Gastroesophageal sphincter (tissue), 4 donors: Measurements from ENCODE around the gene FAM184A. TPM values are rescaled to one million over a fixed set of nuclear protein-coding genes. Genes with fewer than 3 reads are reported as not detected.
A peak's percentile ranks its signal among the peaks of the same experiment; 100 is the strongest.

Experiments used
- ATAC-seq: fragments of 150-250 bp; one replicate; pipeline ENCODE4 v1.9.1; 2016; ENCODE audit warnings: mild to moderate bottlenecking, moderate library complexity
- H3K27ac ChIP-seq, 4 donors: fragments of 200-600 bp; sonication (generic) in 3 of 4; 1 replicate in 3 of 4; 2 replicates in 1 of 4; pipeline ENCODE4 v1.5.1; 2016 to 2019
- H3K27me3 ChIP-seq: fragments of 200-600 bp; sonication (generic); one replicate; pipeline ENCODE4 v1.5.1; 2019
- H3K36me3 ChIP-seq, 2 donors: fragments of 200-600 bp; sonication (generic); one replicate each; pipeline ENCODE4 v1.5.1; 2019; ENCODE audit warnings: control low read depth in 1 of 2
- H3K4me1 ChIP-seq, 3 donors: fragments of 200-600 bp; sonication (generic); 1 replicate in 2 of 3; 2 replicates in 1 of 3; pipeline ENCODE4 v1.5.1; 2016 to 2019; ENCODE audit warnings: control low read depth in 2 of 3
- H3K4me3 ChIP-seq, 2 donors: fragments of 200-600 bp; sonication (generic); one replicate each; pipeline ENCODE4 v1.5.1; 2019; ENCODE audit warnings: mild to moderate bottlenecking in 1 of 2, moderate library complexity in 1 of 2
- H3K9me3 ChIP-seq, 3 donors: fragments of 200-600 bp; sonication (generic); one replicate each; pipeline ENCODE4 v1.5.1; 2017 to 2019; ENCODE audit warnings: control low read depth in 2 of 3
- EP300 ChIP-seq: sonication (generic); formaldehyde crosslinking; IDR thresholded peaks from one replicate; pipeline ENCODE4 v1.6.1; 2017; ENCODE audit warnings: antibody characterized with exemption, mild to moderate bottlenecking
- POLR2A ChIP-seq, 2 donors: fragments of 450-650 bp; IDR thresholded peaks; one replicate each; pipeline ENCODE4 v1.6.1; 2017; ENCODE audit warnings: antibody characterized with exemption in 2 of 2, mild to moderate bottlenecking in 2 of 2, moderate library complexity in 1 of 2
- POLR2AphosphoS5 ChIP-seq: sonication (generic); formaldehyde crosslinking; IDR thresholded peaks from one replicate; pipeline ENCODE4 v1.6.1; 2017; ENCODE audit warnings: antibody characterized with exemption
- WGBS, 2 donors: methylation state at CpG; one replicate each; pipeline ENCODE4 v1.1.5; 2018; ENCODE audit warnings: low coverage in 1 of 2; 5-methylcytosine and 5-hydroxymethylcytosine counted together
- total RNA-seq, 4 donors: library from RNA; depleted of rRNA; stranded (reverse); fragments of >200 nt; gene quantifications; one replicate each; pipeline ENCODE4 v1.1.0, GENCODE V29; 2016
- TF ChIP-seq, protein P1 (sequence below), 4 experiments: fragments of 200-600 bp in 2 of 4; fragments of 450-650 bp in 2 of 4; sonication (generic) in 1 of 4; IDR thresholded peaks; one replicate each; pipeline ENCODE4 v1.5.1; 2017 to 2019; ENCODE audit warnings: antibody characterized with exemption in 4 of 4, mild to moderate bottlenecking in 2 of 4, moderate library complexity in 2 of 4

FAM184A gene
- total RNA-seq, 4 donors from 2014 or later: 7.5 to 25.5 (median 10.3) TPM

GRCh38 chr6:119079283-119079809, 882 bp upstream of the FAM184A start:
- Histone ChIP-seq H3K4me3 (peak overlapping the region; percentile 74 to 93), H3K27me3 (no peaks in the 10 kb centered on the region), H3K4me1 (peaks cover 0 to 44% (median 0%) of the 10 kb centered on the region in 3 donors), H3K27ac (peak overlapping the region; percentile 78 to 96 (median 91)), H3K36me3 (no peaks in the 10 kb centered on the region), H3K9me3 (no peaks in the 10 kb centered on the region)
- WGBS, 2 donors: 0 to 3% methylated on average over 5 to 6 of the region's 9 CpGs
- TF ChIP-seq EP300 (no peak), POLR2A (IDR thresholded peaks at IDR 0.05) (no peak), POLR2AphosphoS5 (no peak)
- no peak for ATAC-seq

GRCh38 chr6:119077643-119078375, 655 bp downstream of the FAM184A start:
- Histone ChIP-seq H3K4me3 (peak overlapping the region; percentile 74 to 93), H3K9me3 (no peaks in the 10 kb centered on the region), H3K4me1 (peaks cover 0 to 55% (median 0%) of the 10 kb centered on the region in 3 donors), H3K36me3 (no peaks in the 10 kb centered on the region), H3K27me3 (no peaks in the 10 kb centered on the region), H3K27ac (peak overlapping the region; percentile 78 to 96 (median 91))
- WGBS, 2 donors: 2 to 7% methylated on average over 7 to 11 of the region's 43 CpGs
- peak; percentile 26 for ATAC-seq
- no peak for TF ChIP-seq POLR2AphosphoS5
- TF ChIP-seq, protein P1, sequence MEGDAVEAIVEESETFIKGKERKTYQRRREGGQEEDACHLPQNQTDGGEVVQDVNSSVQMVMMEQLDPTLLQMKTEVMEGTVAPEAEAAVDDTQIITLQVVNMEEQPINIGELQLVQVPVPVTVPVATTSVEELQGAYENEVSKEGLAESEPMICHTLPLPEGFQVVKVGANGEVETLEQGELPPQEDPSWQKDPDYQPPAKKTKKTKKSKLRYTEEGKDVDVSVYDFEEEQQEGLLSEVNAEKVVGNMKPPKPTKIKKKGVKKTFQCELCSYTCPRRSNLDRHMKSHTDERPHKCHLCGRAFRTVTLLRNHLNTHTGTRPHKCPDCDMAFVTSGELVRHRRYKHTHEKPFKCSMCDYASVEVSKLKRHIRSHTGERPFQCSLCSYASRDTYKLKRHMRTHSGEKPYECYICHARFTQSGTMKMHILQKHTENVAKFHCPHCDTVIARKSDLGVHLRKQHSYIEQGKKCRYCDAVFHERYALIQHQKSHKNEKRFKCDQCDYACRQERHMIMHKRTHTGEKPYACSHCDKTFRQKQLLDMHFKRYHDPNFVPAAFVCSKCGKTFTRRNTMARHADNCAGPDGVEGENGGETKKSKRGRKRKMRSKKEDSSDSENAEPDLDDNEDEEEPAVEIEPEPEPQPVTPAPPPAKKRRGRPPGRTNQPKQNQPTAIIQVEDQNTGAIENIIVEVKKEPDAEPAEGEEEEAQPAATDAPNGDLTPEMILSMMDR (IDR thresholded peaks at IDR 0.05): peak in 2 of 4 experiments; percentile 17 to 48

DNA sequence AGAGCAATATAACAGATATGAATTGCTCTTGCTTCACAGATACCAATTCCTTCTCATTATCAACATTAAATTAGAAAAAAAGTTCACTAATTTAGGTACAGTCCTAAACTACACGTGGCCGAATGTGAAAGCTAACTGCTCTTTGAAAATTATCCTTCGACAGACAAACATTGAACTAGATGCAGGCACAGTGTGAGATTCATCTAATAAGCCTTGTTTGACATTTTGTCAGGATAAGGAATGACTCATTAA, 1.1 kb downstream of the FAM184A start:
- H3K27me3 ChIP-seq: no peaks in the 10 kb centered on the region
- peak overlapping the region; percentile 74 to 93 for H3K4me3 ChIP-seq
- peaks cover 0 to 55% (median 0%) of the 10 kb centered on the region in 3 donors for H3K4me1 ChIP-seq
- WGBS, 2 donors: 15 to 17% methylated on average over 3 of the region's 3 CpGs
- H3K36me3 ChIP-seq: no peaks in the 10 kb centered on the region
- H3K9me3 ChIP-seq: no peaks in the 10 kb centered on the region
- peak overlapping the region; percentile 78 to 96 (median 91) for H3K27ac ChIP-seq
- TF ChIP-seq POLR2A (IDR thresholded peaks at IDR 0.05) (no peak), POLR2AphosphoS5 (no peak), EP300 (no peak)
- TF ChIP-seq, protein P1 (IDR thresholded peaks at IDR 0.05): no peak
- ATAC-seq: no peak

GRCh38 chr6:119076576-119077390, 1.7 kb downstream of the FAM184A start:
- Histone ChIP-seq H3K27me3 (no peaks in the 10 kb centered on the region), H3K4me3 (peak overlapping the region; percentile 74 to 93), H3K4me1 (peaks cover 0 to 55% (median 0%) of the 10 kb centered on the region in 3 donors), H3K27ac (peak overlapping the region; percentile 78 to 96 (median 91)), H3K36me3 (no peaks in the 10 kb centered on the region), H3K9me3 (no peaks in the 10 kb centered on the region)
- no peak for ATAC-seq
- TF ChIP-seq, protein P1 (IDR thresholded peaks at IDR 0.05): no peak
- TF ChIP-seq EP300: no peak
- no peak for TF ChIP-seq POLR2AphosphoS5
- no peak for TF ChIP-seq POLR2A (IDR thresholded peaks at IDR 0.05)
- 21 to 36% methylated on average over 7 of the region's 7 CpGs for WGBS, 2 donors

DNA sequence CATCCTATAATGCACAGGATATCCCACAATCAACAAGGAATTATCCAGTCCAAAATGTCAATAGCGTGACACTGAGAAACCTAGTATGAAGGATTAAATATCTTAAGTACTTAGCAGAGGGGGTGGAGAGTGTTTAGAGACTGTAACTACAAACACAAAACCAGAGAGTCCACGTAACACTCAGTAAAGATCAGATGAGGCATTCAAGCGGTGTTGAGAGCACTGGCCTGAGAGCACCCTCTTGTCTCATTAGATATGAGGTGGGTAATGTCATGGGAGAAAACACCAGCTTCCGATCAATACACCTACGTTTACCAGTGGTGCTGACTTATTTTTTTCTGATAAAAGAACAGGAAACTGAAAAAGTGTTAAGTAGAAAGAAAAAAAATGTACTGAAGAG, 2.3 kb downstream of the FAM184A start:
- Histone ChIP-seq H3K9me3 (no peaks in the 10 kb centered on the region), H3K4me3 (no peak overlapping the region), H3K27me3 (no peaks in the 10 kb centered on the region), H3K27ac (peak overlapping the region in 2 of 4 donors; percentile 93 to 96), H3K4me1 (peaks cover 0 to 55% (median 0%) of the 10 kb centered on the region in 3 donors), H3K36me3 (no peaks in the 10 kb centered on the region)
- ATAC-seq: no peak
- TF ChIP-seq EP300 (no peak), POLR2AphosphoS5 (no peak)
- WGBS, 2 donors: 72 to 75% methylated on average over 5 of the region's 5 CpGs
